ENCODE measurements around the gene SLC1A1.
A peak's percentile ranks its signal among the peaks of the same experiment; 100 is the strongest.
"Not testable (repeated sequence)": the region's sequence is repeated elsewhere in the genome, so short reads cannot be mapped to it uniquely, and the experiment has no call there.

The SLC1A1 gene

GRCh38 chr9:4519604-4520003 is 29.3 kb downstream of the SLC1A1 start:
- no peak overlapping the region for H3K4me3 ChIP-seq (ENCODE audit: low read depth, low read length)
- no peak for TF ChIP-seq CTCF (conservative IDR thresholded peaks at IDR 0.05; ENCODE audit: low read depth, low read length)
- DNase-seq (ENCODE audit: low read depth): no peak

DNA sequence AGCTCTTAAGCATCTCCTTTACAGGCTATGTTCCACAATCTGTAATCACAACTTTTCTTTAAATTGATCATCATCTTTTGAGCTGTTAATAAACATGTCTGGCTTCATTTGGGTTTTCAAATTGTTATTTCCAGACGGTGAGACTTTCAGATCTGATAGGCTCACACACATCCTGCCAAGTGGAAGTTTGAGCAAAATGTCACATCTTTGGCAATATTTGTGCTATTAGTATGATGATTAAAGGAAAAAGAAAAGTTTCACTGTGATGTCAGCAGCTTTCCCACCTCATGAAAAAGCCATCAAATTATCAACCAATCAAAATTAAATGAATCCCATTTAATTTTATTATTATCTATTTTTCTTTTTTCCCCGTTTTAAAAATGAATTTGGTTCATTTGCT is 29.8 kb downstream of the SLC1A1 start:
- no peak overlapping the region for H3K4me3 ChIP-seq (ENCODE audit: low read depth, low read length)
- TF ChIP-seq CTCF (conservative IDR thresholded peaks at IDR 0.05; ENCODE audit: low read depth, low read length): no peak
- no peak for DNase-seq (ENCODE audit: low read depth)

- TF ChIP-seq CTCF (conservative IDR thresholded peaks at IDR 0.05; ENCODE audit: low read depth, low read length): no peak
- no peak for DNase-seq (ENCODE audit: low read depth)
- no peak overlapping the region for H3K4me3 ChIP-seq (ENCODE audit: low read depth, low read length)
Measured at GRCh38 chr9:4530375-4530774, 40.1 kb downstream of the SLC1A1 start.

- H3K4me3 ChIP-seq (ENCODE audit: low read depth, low read length): not testable (repeated sequence)
- DNase-seq (ENCODE audit: low read depth): peak; percentile 69
Measured at GRCh38 chr9:4530831-4531230, 40.6 kb downstream of the SLC1A1 start.

GRCh38 chr9:4531355-4531754 is 41.1 kb downstream of the SLC1A1 start:
- not testable (repeated sequence) for DNase-seq (ENCODE audit: low read depth); H3K4me3 ChIP-seq (ENCODE audit: low read depth, low read length)
- TF ChIP-seq CTCF (conservative IDR thresholded peaks at IDR 0.05; ENCODE audit: low read depth, low read length): peak; percentile 11

DNA sequence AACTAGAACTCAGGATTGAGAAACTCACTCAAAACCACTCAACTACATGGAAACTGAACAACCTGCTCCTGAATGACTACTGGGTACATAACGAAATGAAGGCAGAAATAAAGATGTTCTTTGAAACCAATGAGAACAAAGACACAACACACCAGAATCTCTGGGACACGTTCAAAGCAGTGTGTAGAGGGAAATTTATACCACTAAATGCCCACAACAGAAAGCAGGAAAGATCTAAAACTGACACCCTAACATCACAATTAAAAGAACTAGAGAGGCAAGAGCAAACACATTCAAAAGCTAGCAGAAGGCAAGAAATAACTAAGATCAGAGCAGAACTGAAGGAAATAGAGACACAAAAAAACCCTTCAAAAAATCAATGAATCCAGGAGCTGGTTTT is 43.6 kb downstream of the SLC1A1 start:
- DNase-seq (ENCODE audit: low read depth); H3K4me3 ChIP-seq (ENCODE audit: low read depth, low read length): not testable (repeated sequence)

DNA sequence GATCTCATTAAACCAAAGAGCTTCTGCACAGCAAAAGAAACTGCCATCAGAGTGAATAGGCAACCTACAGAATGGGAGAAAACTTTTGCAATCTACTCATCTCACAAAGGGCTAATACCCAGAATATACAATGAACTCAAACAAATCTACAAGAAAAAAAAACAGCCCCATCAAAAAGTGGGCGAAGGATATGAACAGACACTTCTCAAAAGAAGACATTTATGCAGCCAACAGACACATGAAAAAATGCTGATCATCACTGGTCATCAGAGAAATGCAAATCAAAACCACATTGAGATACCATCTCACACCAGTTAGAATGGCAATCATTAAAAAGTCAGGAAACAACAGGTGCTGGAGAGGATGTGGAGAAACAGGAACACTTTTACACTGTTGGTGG is 45.9 kb downstream of the SLC1A1 start:
- not testable (repeated sequence) for DNase-seq (ENCODE audit: low read depth)

GRCh38 chr9:4537581-4537980 is 47.3 kb downstream of the SLC1A1 start:
- no peak overlapping the region for H3K4me3 ChIP-seq (ENCODE audit: low read depth, low read length)
- no peak for TF ChIP-seq CTCF (conservative IDR thresholded peaks at IDR 0.05; ENCODE audit: low read depth, low read length)
- DNase-seq (ENCODE audit: low read depth): no peak

More for the DNA sequence above, 45.9 kb downstream of the SLC1A1 start:
- not testable (repeated sequence) for H3K4me3 ChIP-seq (ENCODE audit: low read depth, low read length)

DNA sequence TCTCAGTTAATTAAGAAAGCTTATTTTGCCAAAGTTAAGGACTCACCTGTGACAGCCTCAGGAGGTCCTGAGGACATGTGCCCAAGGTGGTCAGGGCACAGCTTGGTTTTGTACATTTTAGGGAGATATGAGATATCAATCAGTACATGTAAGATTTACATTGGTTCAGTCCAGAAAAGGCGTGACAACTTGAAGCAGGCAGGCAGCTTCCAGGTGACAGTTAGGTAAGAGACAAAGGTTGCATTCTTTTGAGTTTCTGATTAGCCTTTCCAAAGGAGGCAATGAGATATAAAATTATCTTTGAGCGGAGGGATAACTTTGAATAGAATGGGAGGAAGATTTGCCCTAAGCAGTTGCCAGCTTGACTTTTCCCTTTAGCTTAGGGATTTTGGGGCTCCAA is 47.8 kb downstream of the SLC1A1 start:
- DNase-seq (ENCODE audit: low read depth): no peak
- no peak for TF ChIP-seq CTCF (conservative IDR thresholded peaks at IDR 0.05; ENCODE audit: low read depth, low read length)
- H3K4me3 ChIP-seq (ENCODE audit: low read depth, low read length): no peak overlapping the region

Measured in choroid plexus epithelial cell (primary cell).